Mammary epithelial cell (primary cell): ENCODE results near the gene EPG5.

Source experiments
- EZH2 ChIP-seq: IDR thresholded peaks from 2 replicates; pipeline ENCODE4 v1.6.1; 2012; ENCODE audit warnings: low read length, inconsistent platforms, borderline replicate concordance
- TF ChIP-seq, protein P1 (sequence below), 2 donors: IDR thresholded peaks in 1 of 2; conservative IDR thresholded peaks in 1 of 2; 2 replicates each; pipeline ENCODE4 v1.5.1; 2011 to 2012; ENCODE audit warnings: inconsistent platforms in 2 of 2, low read length in 2 of 2, mild to moderate bottlenecking in 2 of 2, control low read depth in 1 of 2, low read depth in 1 of 2; ENCODE audit not compliant: insufficient read depth in 1 of 2; ENCODE audit errors: extremely low read depth in 1 of 2

DNA sequence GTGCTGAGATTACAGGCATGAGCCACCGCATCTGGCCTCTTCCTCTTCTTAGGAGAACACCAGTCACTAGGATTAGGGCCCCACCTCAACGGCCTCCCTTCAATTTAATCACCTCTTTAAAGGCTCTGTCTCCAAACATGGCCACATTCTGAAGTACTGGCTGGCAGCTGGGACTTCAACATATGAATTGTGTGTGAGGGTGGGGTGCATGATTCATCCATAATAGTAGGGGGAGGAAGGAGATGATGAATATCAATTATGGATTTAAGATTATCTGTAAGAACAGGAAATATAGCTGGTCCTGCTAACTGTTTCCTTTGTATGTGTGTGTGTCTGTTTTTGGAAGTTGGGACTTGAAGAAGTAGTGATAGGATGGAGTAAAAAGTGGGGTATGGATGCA, 14.7 kb upstream of the EPG5 start:
- TF ChIP-seq EZH2: no peak
- TF ChIP-seq, protein P1, sequence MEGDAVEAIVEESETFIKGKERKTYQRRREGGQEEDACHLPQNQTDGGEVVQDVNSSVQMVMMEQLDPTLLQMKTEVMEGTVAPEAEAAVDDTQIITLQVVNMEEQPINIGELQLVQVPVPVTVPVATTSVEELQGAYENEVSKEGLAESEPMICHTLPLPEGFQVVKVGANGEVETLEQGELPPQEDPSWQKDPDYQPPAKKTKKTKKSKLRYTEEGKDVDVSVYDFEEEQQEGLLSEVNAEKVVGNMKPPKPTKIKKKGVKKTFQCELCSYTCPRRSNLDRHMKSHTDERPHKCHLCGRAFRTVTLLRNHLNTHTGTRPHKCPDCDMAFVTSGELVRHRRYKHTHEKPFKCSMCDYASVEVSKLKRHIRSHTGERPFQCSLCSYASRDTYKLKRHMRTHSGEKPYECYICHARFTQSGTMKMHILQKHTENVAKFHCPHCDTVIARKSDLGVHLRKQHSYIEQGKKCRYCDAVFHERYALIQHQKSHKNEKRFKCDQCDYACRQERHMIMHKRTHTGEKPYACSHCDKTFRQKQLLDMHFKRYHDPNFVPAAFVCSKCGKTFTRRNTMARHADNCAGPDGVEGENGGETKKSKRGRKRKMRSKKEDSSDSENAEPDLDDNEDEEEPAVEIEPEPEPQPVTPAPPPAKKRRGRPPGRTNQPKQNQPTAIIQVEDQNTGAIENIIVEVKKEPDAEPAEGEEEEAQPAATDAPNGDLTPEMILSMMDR (conservative IDR thresholded peaks at IDR 0.05 in 1 of 2, IDR thresholded peaks at IDR 0.05 in 1 of 2; ENCODE audit: extremely low read depth in 1 of 2, insufficient read depth in 1 of 2, low read depth in 1 of 2, low read length in 2 of 2): no peak
